Transverse colon (tissue), 3 donors: ENCODE measurements around the gene LRP1.

ENCODE experiments used
- EP300 ChIP-seq: sonication (generic); formaldehyde crosslinking; IDR thresholded peaks from one replicate; pipeline ENCODE4 v1.6.1; 2017; ENCODE audit warnings: antibody characterized with exemption, low read depth
- TF ChIP-seq, protein P1 (sequence below), 5 experiments: fragments of 200-600 bp in 3 of 5; fragments of 450-650 bp in 2 of 5; sonication (generic) in 3 of 5; IDR thresholded peaks; 1 replicate in 2 of 5; 2 replicates in 3 of 5; pipeline ENCODE4 v1.5.1; 2016 to 2017; ENCODE audit warnings: antibody characterized with exemption in 5 of 5, inconsistent platforms in 3 of 5, mild to moderate bottlenecking in 2 of 5, moderate library complexity in 1 of 5

- TF ChIP-seq, protein P1, sequence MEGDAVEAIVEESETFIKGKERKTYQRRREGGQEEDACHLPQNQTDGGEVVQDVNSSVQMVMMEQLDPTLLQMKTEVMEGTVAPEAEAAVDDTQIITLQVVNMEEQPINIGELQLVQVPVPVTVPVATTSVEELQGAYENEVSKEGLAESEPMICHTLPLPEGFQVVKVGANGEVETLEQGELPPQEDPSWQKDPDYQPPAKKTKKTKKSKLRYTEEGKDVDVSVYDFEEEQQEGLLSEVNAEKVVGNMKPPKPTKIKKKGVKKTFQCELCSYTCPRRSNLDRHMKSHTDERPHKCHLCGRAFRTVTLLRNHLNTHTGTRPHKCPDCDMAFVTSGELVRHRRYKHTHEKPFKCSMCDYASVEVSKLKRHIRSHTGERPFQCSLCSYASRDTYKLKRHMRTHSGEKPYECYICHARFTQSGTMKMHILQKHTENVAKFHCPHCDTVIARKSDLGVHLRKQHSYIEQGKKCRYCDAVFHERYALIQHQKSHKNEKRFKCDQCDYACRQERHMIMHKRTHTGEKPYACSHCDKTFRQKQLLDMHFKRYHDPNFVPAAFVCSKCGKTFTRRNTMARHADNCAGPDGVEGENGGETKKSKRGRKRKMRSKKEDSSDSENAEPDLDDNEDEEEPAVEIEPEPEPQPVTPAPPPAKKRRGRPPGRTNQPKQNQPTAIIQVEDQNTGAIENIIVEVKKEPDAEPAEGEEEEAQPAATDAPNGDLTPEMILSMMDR (IDR thresholded peaks at IDR 0.05), result no peak
- no peak for TF ChIP-seq EP300
These were observed 104.0 kb downstream of the LRP1 start for GRCh38 chr12:57232156-57232756.
